HepG2 (cell line): Measurements from ENCODE around the gene PGPEP1. TPM values are rescaled to one million over a fixed set of nuclear protein-coding genes. Genes with fewer than 3 reads are reported as not detected.

Experiments
- ATAC-seq: fragments of 200-7000 bp; cut with Tn5 transposase; 3 replicates; pipeline ENCODE4 v1.9.1; 2020; ENCODE audit warnings: mild to moderate bottlenecking, moderate library complexity
- BruUV-seq: library from RNA; stranded (reverse); fragments of 400-500 nt; replicated peaks from 2 replicates; lab custom pipeline; 2021; lab: Mats Ljungman, UMichigan
- CTCF ChIA-PET: fragments of 300-600 bp; formaldehyde crosslinking; extraction: SDS; loops from one replicate; lab custom pipeline; 2021; ENCODE audit warnings: low total read pairs, inconsistent platforms, low intra/inter-chr PET ratio; lab: Yijun Ruan, JAX
- POLR2A ChIA-PET: fragments of 350-600 bp; sonication (Branson Sonifier 250); formaldehyde crosslinking; loops from one replicate; lab custom pipeline; 2020; ENCODE audit warnings: antibody characterized with exemption, inconsistent platforms; lab: Yijun Ruan, JAX
- DNase-seq: peaks from one replicate; pipeline ENCODE4 v3.0.0-alpha.2; 2015; ENCODE audit warnings: low spot score
- FAIRE-seq: peaks from 3 replicates; lab custom pipeline; 2011; peaks lifted over from hg19 to GRCh38; lab: Jason Lieb, UNC
- H2AFZ ChIP-seq: one replicate; pipeline ENCODE4 v1.6.1; 2011; ENCODE audit warnings: low read length, inconsistent platforms
- H3K27ac ChIP-seq: fragments of 300-600 bp; 3 replicates; pipeline ENCODE4 v1.8.0; 2011; ENCODE audit warnings: mixed run types, mild to moderate bottlenecking, mixed read lengths, low read length, inconsistent platforms; ENCODE audit not compliant: insufficient read depth; ENCODE audit errors: extremely low read length
- H3K27me3 ChIP-seq, 2 experiments: fragments of 200-600 bp in 1 of 2; 2 replicates in 1 of 2; 3 replicates in 1 of 2; pipeline versions ENCODE4 v1.6.0 to v1.8.0; 2011; ENCODE audit warnings: low read length in 2 of 2, mild to moderate bottlenecking in 2 of 2, moderate library complexity in 2 of 2, inconsistent platforms in 1 of 2; ENCODE audit not compliant: insufficient read depth in 2 of 2, control insufficient read depth in 1 of 2
- H3K36me3 ChIP-seq, 2 experiments: fragments of 200-600 bp in 1 of 2; replicated peaks in 1 of 2; 2 replicates in 1 of 2; 3 replicates in 1 of 2; pipeline versions ENCODE4 v1.5.1 to v1.8.0; 2011; ENCODE audit warnings: low read length in 2 of 2, inconsistent platforms in 1 of 2; ENCODE audit not compliant: insufficient read depth in 2 of 2, control insufficient read depth in 1 of 2
- H3K4me1 ChIP-seq: 2 replicates; pipeline ENCODE4 v1.5.1; 2012; ENCODE audit warnings: low read length, inconsistent platforms; ENCODE audit not compliant: insufficient read depth
- H3K4me2 ChIP-seq: 2 replicates; pipeline ENCODE4 v1.6.0; 2011; ENCODE audit warnings: low read depth, low read length, inconsistent platforms
- H3K4me3 ChIP-seq, 3 experiments: fragments of 200-600 bp in 1 of 3; sonication (generic), shearing (Covaris generic) in 1 of 3; replicated peaks in 1 of 3; 2 replicates each; pipeline ENCODE4 v1.5.1; 2011 to 2016; ENCODE audit warnings: low read length in 3 of 3, inconsistent platforms in 2 of 3, low read depth in 2 of 3, mild to moderate bottlenecking in 2 of 3, control low read depth in 1 of 3, mixed read lengths in 1 of 3; ENCODE audit not compliant: insufficient read depth in 1 of 3
- H3K79me2 ChIP-seq: one replicate; pipeline ENCODE4 v1.6.1; 2011; ENCODE audit warnings: low read length, inconsistent platforms; ENCODE audit not compliant: insufficient read depth
- H3K9ac ChIP-seq: 2 replicates; pipeline ENCODE4 v1.6.0; 2011; ENCODE audit warnings: mild to moderate bottlenecking, low read depth, low read length, inconsistent platforms; ENCODE audit not compliant: insufficient read depth
- H3K9me3 ChIP-seq: 2 replicates; pipeline ENCODE4 v1.5.1; 2012; ENCODE audit warnings: mild to moderate bottlenecking, low read length
- H4K20me1 ChIP-seq: 2 replicates; pipeline ENCODE4 v1.6.0; 2011; ENCODE audit warnings: inconsistent platforms, mild to moderate bottlenecking, low read length, moderate library complexity; ENCODE audit not compliant: insufficient read depth
- AGO2 ChIP-seq: fragments of 200-400 bp; formaldehyde crosslinking; optimal IDR thresholded peaks from 2 replicates; pipeline ENCODE3; 2017; ENCODE audit warnings: mild to moderate bottlenecking, low read depth, low read length, moderate library complexity
- CTCF ChIP-seq: sonication (generic); formaldehyde crosslinking; IDR thresholded peaks from 2 replicates; pipeline ENCODE4 v1.5.0; 2020; ENCODE audit warnings: mild to moderate bottlenecking, missing genetic modification reagents, moderate library complexity
- HNRNPL ChIP-seq: fragments of 200-400 bp; formaldehyde crosslinking; IDR thresholded peaks from 2 replicates; pipeline ENCODE4 v1.6.1; 2017; ENCODE audit warnings: mild to moderate bottlenecking, low read depth, low read length
- MTA3 ChIP-seq: sonication (generic); formaldehyde crosslinking; IDR thresholded peaks from 2 replicates; pipeline ENCODE4 v1.4.0; 2020; ENCODE audit warnings: missing genetic modification reagents
- NONO ChIP-seq, 2 experiments: fragments of 450-650 bp in 1 of 2; sonication (generic) in 1 of 2; formaldehyde crosslinking in 1 of 2; IDR thresholded peaks in 1 of 2; conservative IDR thresholded peaks in 1 of 2; 2 replicates each; pipeline versions ENCODE4 v1.6.1 to v1.8.0; 2017 to 2022; ENCODE audit warnings: mild to moderate bottlenecking in 1 of 2, missing genetic modification reagents in 1 of 2, moderate library complexity in 1 of 2
- POGZ ChIP-seq: sonication (generic); formaldehyde crosslinking; IDR thresholded peaks from 2 replicates; pipeline ENCODE4 v1.4.0; 2020; ENCODE audit warnings: mild to moderate bottlenecking, missing genetic modification reagents
- RBM39 ChIP-seq: fragments of 200-400 bp; formaldehyde crosslinking; IDR thresholded peaks from one replicate; pipeline ENCODE4 v1.6.1; 2018; ENCODE audit warnings: antibody characterized with exemption, mild to moderate bottlenecking, low read depth, low read length; ENCODE audit not compliant: poor library complexity, severe bottlenecking
- TARDBP ChIP-seq: sonication (generic); formaldehyde crosslinking; IDR thresholded peaks from 2 replicates; pipeline ENCODE4 v1.8.0; 2022; ENCODE audit warnings: mild to moderate bottlenecking, missing genetic modification reagents
- ZC3H13 ChIP-seq: sonication (generic); formaldehyde crosslinking; IDR thresholded peaks from 2 replicates; pipeline ENCODE4 v1.8.1; 2023; ENCODE audit warnings: mild to moderate bottlenecking, missing genetic modification reagents, moderate library complexity
- ZNF264 ChIP-seq: sonication (generic); formaldehyde crosslinking; IDR thresholded peaks from 2 replicates; pipeline ENCODE4 v1.4.0; 2020; ENCODE audit warnings: missing genetic modification reagents
- ZNF44 ChIP-seq: sonication (generic); formaldehyde crosslinking; IDR thresholded peaks from 2 replicates; pipeline ENCODE4 v1.5.1; 2020; ENCODE audit warnings: mild to moderate bottlenecking, missing genetic modification reagents
- ZNF713 ChIP-seq: sonication (generic); formaldehyde crosslinking; IDR thresholded peaks from 2 replicates; pipeline ENCODE4 v1.4.0; 2020; ENCODE audit warnings: mild to moderate bottlenecking, missing genetic modification reagents
- WGBS: methylation state at CpG from one replicate; pipeline ENCODE4 v1.1.6; 2017; ENCODE audit warnings: low lambda C conversion rate; 5-methylcytosine and 5-hydroxymethylcytosine counted together
- in situ Hi-C: cut with HindIII; loops from 2 replicates; pipeline ENCODE4 v1.10.0; 2017; ENCODE audit warnings: low pct_unique_long_range_greater_than_20kb; ENCODE audit not compliant: extremely low pct_ligation_motif_present
- intact Hi-C: fragments of 100-400 bp; cut with micrococcal nuclease; formaldehyde crosslinking; loops from one replicate; pipeline ENCODE4 v1.10.0; 2022; ENCODE audit not compliant: unreplicated experiment
- polyA plus RNA-seq, 8 experiments: library from polyadenylated mRNA; depleted of rRNA in 3 of 8; stranded (reverse) in 7 of 8; unstranded in 1 of 8; fragments of >200 nt; fragmentation: Illumina TruSeq in 4 of 8; extraction: Trizol in 4 of 8; gene quantifications; 2 replicates each; pipeline versions ENCODE4 v1.2.1 to v1.2.3, GENCODE V29; 2011 to 2016; ENCODE audit warnings: low read depth in 4 of 8, missing spikeins in 1 of 8, mixed read lengths in 1 of 8; ENCODE audit not compliant: insufficient read depth in 1 of 8
- total RNA-seq, 5 experiments: library from RNA; depleted of rRNA; stranded (reverse); fragments of >200 nt; fragmentation: Illumina TruSeq; extraction: Trizol; gene quantifications; 2 replicates each; pipeline ENCODE4 v1.2.3, GENCODE V29; 2016; ENCODE audit warnings: low read depth in 1 of 5

Gene PGPEP1
- total and polyA plus RNA-seq, 2 of the 13 experiments (the other 11 are each of a cell fraction or from before 2014, with no cell fraction given), result 53.1 to 56.6 TPM

GRCh38 chr19:18307271-18307681 is 33.1 kb upstream of the PGPEP1 start:
- intact Hi-C loops, result no loop called here
- FAIRE-seq (no peak), ATAC-seq (no peak), DNase-seq (no peak)
- in situ Hi-C loops, result no loop called here
- no peak overlapping the region for H3K9ac ChIP-seq
- POLR2A ChIA-PET, result no interaction called here
- peaks cover 5 to 25% of the 10 kb centered on the region in 2 experiments; a peak in 3 of 5 replicates for H3K36me3 ChIP-seq
- CTCF ChIA-PET, result no interaction called here
- no peaks in the 10 kb centered on the region for H3K9me3 ChIP-seq
- H4K20me1 ChIP-seq, result no peaks in the 10 kb centered on the region
- no peaks in the 10 kb centered on the region for H3K79me2 ChIP-seq
- no TSS peak for BruUV-seq
- no peak overlapping the region for H3K4me3 ChIP-seq
- TF ChIP-seq ZNF44 (CRISPR knock-in tag) (no peak), RBM39 (peak; percentile 29), MTA3 (CRISPR knock-in tag) (no peak), TARDBP (no peak), ZNF713 (CRISPR knock-in tag) (no peak), AGO2 (peak; percentile 48), CTCF (peak; percentile 17; the same call in 1 of the 2 replicates), HNRNPL (peak; percentile 68; the same call in 1 of the 2 replicates), ZC3H13 (0 out of 2 replicates have a peak, but pooled peaks have one; percentile 26), POGZ (CRISPR knock-in tag) (no peak), ZNF264 (CRISPR knock-in tag) (no peak), NONO (IDR thresholded peaks at IDR 0.05) (no peak), NONO (CRISPR knock-in tag; conservative IDR thresholded peaks at IDR 0.05) (no peak)
- no peaks in the 10 kb centered on the region for H3K27me3 ChIP-seq
- H3K4me1 ChIP-seq, result peaks cover 63% of the 10 kb centered on the region
- WGBS, result 92% methylated on average over 9 of the region's 19 CpGs
- H2AFZ ChIP-seq, result no peak overlapping the region
- H3K4me2 ChIP-seq, result no peak overlapping the region
- peak overlapping the region; percentile 23 for H3K27ac ChIP-seq
